Effector memory CD4-positive, alpha-beta T cell (primary cell): ENCODE measurements around the gene RNF214.

Experiments used
- DNase-seq, 3 donors: peaks; one replicate each; pipeline ENCODE4 v3.0.0-alpha.2; 2020
- H3K27ac ChIP-seq: 2 replicates; pipeline ENCODE4 v1.7.0; 2013; ENCODE audit warnings: mild to moderate bottlenecking, low read length, moderate library complexity; ENCODE audit not compliant: insufficient read depth, poor library complexity, severe bottlenecking
- H3K27me3 ChIP-seq: replicated peaks from 2 replicates; pipeline ENCODE4 v1.7.0; 2013; ENCODE audit warnings: mild to moderate bottlenecking, low read length; ENCODE audit not compliant: insufficient read depth, control insufficient read depth, poor library complexity, severe bottlenecking
- H3K36me3 ChIP-seq: 2 replicates; pipeline ENCODE4 v1.7.0; 2013; ENCODE audit warnings: mild to moderate bottlenecking, low read length, moderate library complexity; ENCODE audit not compliant: control insufficient read depth, insufficient read depth
- H3K4me1 ChIP-seq: 2 replicates; pipeline ENCODE4 v1.7.0; 2013; ENCODE audit warnings: low read length, mild to moderate bottlenecking; ENCODE audit not compliant: control insufficient read depth, insufficient read depth, poor library complexity, severe bottlenecking
- H3K4me3 ChIP-seq: 2 replicates; pipeline ENCODE4 v1.7.0; 2013; ENCODE audit warnings: low read length, low read depth, mild to moderate bottlenecking; ENCODE audit not compliant: insufficient read depth, poor library complexity, severe bottlenecking
- H3K9me3 ChIP-seq: 2 replicates; pipeline ENCODE4 v1.7.0; 2013; ENCODE audit warnings: mild to moderate bottlenecking, low read length, moderate library complexity; ENCODE audit not compliant: control insufficient read depth

The RNF214 gene

GRCh38 chr11:117296881-117297280 lies 64.4 kb downstream of the RNF214 start:
- no peak for DNase-seq
- no peaks in the 10 kb centered on the region for H3K9me3 ChIP-seq
- no peaks in the 10 kb centered on the region for H3K4me1 ChIP-seq
- no peak overlapping the region for H3K27ac ChIP-seq
- no peaks in the 10 kb centered on the region for H3K36me3 ChIP-seq
- no peak overlapping the region for H3K4me3 ChIP-seq
- H3K27me3 ChIP-seq = no peaks in the 10 kb centered on the region

- Histone ChIP-seq H3K36me3 (no peaks in the 10 kb centered on the region), H3K4me1 (no peaks in the 10 kb centered on the region), H3K4me3 (no peak overlapping the region), H3K27ac (no peak overlapping the region), H3K9me3 (no peaks in the 10 kb centered on the region), H3K27me3 (no peaks in the 10 kb centered on the region)
- DNase-seq = no peak
Observed at GRCh38 chr11:117298195-117298594, 65.7 kb downstream of the RNF214 start.

GRCh38 chr11:117299351-117300282 lies 67.1 kb downstream of the RNF214 start:
- no peaks in the 10 kb centered on the region for H3K36me3 ChIP-seq
- no peaks in the 10 kb centered on the region for H3K27me3 ChIP-seq
- no peak for DNase-seq
- H3K4me1 ChIP-seq = no peaks in the 10 kb centered on the region
- no peaks in the 10 kb centered on the region for H3K9me3 ChIP-seq
- H3K27ac ChIP-seq = no peak overlapping the region
- no peak overlapping the region for H3K4me3 ChIP-seq

- H3K27me3 ChIP-seq = no peaks in the 10 kb centered on the region
- no peak overlapping the region for H3K4me3 ChIP-seq
- H3K4me1 ChIP-seq = no peaks in the 10 kb centered on the region
- no peak overlapping the region for H3K27ac ChIP-seq
- no peaks in the 10 kb centered on the region for H3K36me3 ChIP-seq
- no peaks in the 10 kb centered on the region for H3K9me3 ChIP-seq
- no peak for DNase-seq
Observed at GRCh38 chr11:117300283-117300663, 67.8 kb downstream of the RNF214 start.

- H3K4me1 ChIP-seq = no peaks in the 10 kb centered on the region
Observed at GRCh38 chr11:117300773-117301172, 68.3 kb downstream of the RNF214 start.

GRCh38 chr11:117302228-117302627 lies 69.8 kb downstream of the RNF214 start:
- no peaks in the 10 kb centered on the region for H3K27me3 ChIP-seq
- no peaks in the 10 kb centered on the region for H3K9me3 ChIP-seq
- H3K4me3 ChIP-seq = no peak overlapping the region
- no peaks in the 10 kb centered on the region for H3K36me3 ChIP-seq
- DNase-seq = no peak
- no peaks in the 10 kb centered on the region for H3K4me1 ChIP-seq
- H3K27ac ChIP-seq = no peak overlapping the region

More at GRCh38 chr11:117300773-117301172, 68.3 kb downstream of the RNF214 start:
- no peak overlapping the region for H3K4me3 ChIP-seq
- H3K27ac ChIP-seq = no peak overlapping the region
- H3K9me3 ChIP-seq = no peaks in the 10 kb centered on the region
- no peak for DNase-seq
- no peaks in the 10 kb centered on the region for H3K36me3 ChIP-seq
- no peaks in the 10 kb centered on the region for H3K27me3 ChIP-seq

- Histone ChIP-seq H3K27me3 (no peaks in the 10 kb centered on the region), H3K4me3 (no peak overlapping the region), H3K27ac (no peak overlapping the region), H3K4me1 (no peaks in the 10 kb centered on the region), H3K36me3 (no peaks in the 10 kb centered on the region), H3K9me3 (no peaks in the 10 kb centered on the region)
- no peak for DNase-seq
Observed at GRCh38 chr11:117303101-117303500, 70.6 kb downstream of the RNF214 start.

GRCh38 chr11:117303646-117304315 lies 71.3 kb downstream of the RNF214 start:
- Histone ChIP-seq H3K27me3 (no peaks in the 10 kb centered on the region), H3K4me1 (no peaks in the 10 kb centered on the region), H3K36me3 (no peaks in the 10 kb centered on the region), H3K4me3 (no peak overlapping the region), H3K27ac (no peak overlapping the region), H3K9me3 (no peaks in the 10 kb centered on the region)
- no peak for DNase-seq

GRCh38 chr11:117305145-117305544 lies 72.7 kb downstream of the RNF214 start:
- H3K9me3 ChIP-seq = no peaks in the 10 kb centered on the region

GRCh38 chr11:117309310-117309709 lies 76.8 kb downstream of the RNF214 start:
- no peak for DNase-seq
- H3K4me3 ChIP-seq = no peak overlapping the region
- H3K36me3 ChIP-seq = no peaks in the 10 kb centered on the region
- H3K27me3 ChIP-seq = no peaks in the 10 kb centered on the region
- no peaks in the 10 kb centered on the region for H3K4me1 ChIP-seq
- H3K9me3 ChIP-seq = no peaks in the 10 kb centered on the region
- no peak overlapping the region for H3K27ac ChIP-seq

More at GRCh38 chr11:117305145-117305544, 72.7 kb downstream of the RNF214 start:
- Histone ChIP-seq H3K36me3 (no peaks in the 10 kb centered on the region), H3K27ac (no peak overlapping the region), H3K4me3 (no peak overlapping the region), H3K27me3 (no peaks in the 10 kb centered on the region), H3K4me1 (no peaks in the 10 kb centered on the region)
- no peak for DNase-seq
